Activated CD4-positive, alpha-beta T cell treated with anti-CD3 and anti-CD28 coated beads for 36 hours (primary cell): ENCODE data around the gene MSH2. TPM values are rescaled to one million over a fixed set of nuclear protein-coding genes. Genes with fewer than 3 reads are reported as not detected.

Experiments
- ATAC-seq: fragments of 200-7000 bp; cut with Tn5 transposase; one replicate; pipeline ENCODE4 v1.10.0; 2021; ENCODE audit warnings: mild to moderate bottlenecking, moderate library complexity
- CTCF ChIA-PET: fragments of 350-600 bp; sonication (Branson Sonifier 250); formaldehyde crosslinking; loops from one replicate; lab custom pipeline; 2021; ENCODE audit warnings: antibody characterized with exemption; lab: Charles Lee
- POLR2A ChIA-PET: fragments of 350-600 bp; sonication (Branson Sonifier 250); formaldehyde crosslinking; loops from one replicate; lab custom pipeline; 2021; ENCODE audit warnings: antibody characterized with exemption, inconsistent platforms; lab: Charles Lee
- DNase-seq: peaks from one replicate; pipeline ENCODE4 v3.0.0-alpha.2; 2020
- H3K27ac Mint-ChIP-seq: one replicate; pipeline ENCODE4 v1.8.0; 2021; ENCODE audit warnings: mixed read lengths
- H3K27me3 Mint-ChIP-seq: one replicate; pipeline ENCODE4 v1.8.0; 2021; ENCODE audit warnings: mixed read lengths
- H3K36me3 Mint-ChIP-seq: one replicate; pipeline ENCODE4 v1.8.0; 2021; ENCODE audit warnings: low read depth, mixed read lengths
- H3K4me1 Mint-ChIP-seq: one replicate; pipeline ENCODE4 v1.8.0; 2021; ENCODE audit warnings: mixed read lengths
- H3K4me3 Mint-ChIP-seq: one replicate; pipeline ENCODE4 v1.8.0; 2021; ENCODE audit warnings: mild to moderate bottlenecking, moderate library complexity, mixed read lengths
- H3K9me3 Mint-ChIP-seq: one replicate; pipeline ENCODE4 v1.8.0; 2021; ENCODE audit warnings: low read depth, mixed read lengths
- intact Hi-C, 2 experiments: fragments of 100-400 bp; cut with DNase I in 1 of 2; cut with micrococcal nuclease in 1 of 2; formaldehyde crosslinking; loops; one replicate each; pipeline versions ENCODE4 v1.14.2 to v1.15.1; 2022 to 2024; cut with DNase I, micrococcal nuclease
- total RNA-seq, 2 experiments: library from RNA; stranded (reverse); gene quantifications; one replicate each; pipeline ENCODE4 v1.2.3, GENCODE V29; 2021

MSH2 gene
- total RNA-seq, 2 experiments from 2014 or later, result 61.0 to 65.2 TPM

- no peaks in the 10 kb centered on the region for H3K9me3 Mint-ChIP-seq
- ATAC-seq (no peak), DNase-seq (no peak)
- intact Hi-C loops, result loop anchor here (2.0 to 10.0 kb wide), 3 partner anchors 245 to 387 kb away; partner anchors contain the start of gene FBXO11 (in 1 of the 2)
- no peaks in the 10 kb centered on the region for H3K27me3 Mint-ChIP-seq
- CTCF ChIA-PET, result interaction anchor here (1.2 kb wide), 1 partner anchor 248 kb away, joined by 3 read pairs; no protein-coding TSS in a partner anchor
- peaks cover 16% of the 10 kb centered on the region for H3K4me1 Mint-ChIP-seq
- peak overlapping the region; percentile 60 for H3K27ac Mint-ChIP-seq
- peak overlapping the region; percentile 83 for H3K4me3 Mint-ChIP-seq
- H3K36me3 Mint-ChIP-seq, result peaks cover 2% of the 10 kb centered on the region
- POLR2A ChIA-PET, result no interaction called here
Observed at GRCh38 chr2:47519604-47520301, 116.8 kb downstream of the MSH2 start.

- CTCF ChIA-PET, result interaction anchor here (0.9 to 1.2 kb wide), 2 partner anchors 14 to 247 kb away, joined by 3 read pairs; no protein-coding TSS in a partner anchor
- intact Hi-C loops, result loop anchor here (2.0 to 10.0 kb wide), 3 partner anchors 245 to 387 kb away; partner anchors contain the start of gene FBXO11 (in 1 of the 2)
- H3K27ac Mint-ChIP-seq, result peak overlapping the region; percentile 60
Observed at GRCh38 chr2:47520302-47520630, 117.3 kb downstream of the MSH2 start.

GRCh38 chr2:47520825-47521665, 118.1 kb downstream of the MSH2 start:
- DNase-seq (peak; percentile 87), ATAC-seq (peak; percentile 87)
- Mint-ChIP-seq H3K27me3 (no peaks in the 10 kb centered on the region), H3K27ac (peak overlapping the region; percentile 92), H3K4me1 (peaks cover 16% of the 10 kb centered on the region), H3K4me3 (peak overlapping the region; percentile 83), H3K9me3 (no peaks in the 10 kb centered on the region), H3K36me3 (peaks cover 2% of the 10 kb centered on the region)
- CTCF ChIA-PET, result interaction anchor here (0.7 to 1.7 kb wide), 4 partner anchors 13 to 246 kb away, joined by 3 to 6 read pairs (median 5); no protein-coding TSS in a partner anchor
- POLR2A ChIA-PET, result interaction anchor here (0.6 kb wide), 1 partner anchor 531 kb away, joined by 3 read pairs; no protein-coding TSS in a partner anchor
- intact Hi-C loops, result loop anchor here (1.0 to 10.0 kb wide), 5 partner anchors 118 to 386 kb away; partner anchors contain the start of genes MSH2 (in 2 of the 2) and FBXO11 (in 1 of the 2)

More at GRCh38 chr2:47520302-47520630, 117.3 kb downstream of the MSH2 start:
- peaks cover 2% of the 10 kb centered on the region for H3K36me3 Mint-ChIP-seq
- DNase-seq, result peak; percentile 20
- H3K4me3 Mint-ChIP-seq, result peak overlapping the region; percentile 83
- no peak for ATAC-seq
- peaks cover 16% of the 10 kb centered on the region for H3K4me1 Mint-ChIP-seq
- POLR2A ChIA-PET, result interaction anchor here (0.6 kb wide), 1 partner anchor 531 kb away, joined by 3 read pairs; no protein-coding TSS in a partner anchor
- no peaks in the 10 kb centered on the region for H3K27me3 Mint-ChIP-seq
- H3K9me3 Mint-ChIP-seq, result no peaks in the 10 kb centered on the region

- intact Hi-C loops, result loop anchor here (1.0 to 10.0 kb wide), 5 partner anchors 118 to 385 kb away; partner anchors contain the start of genes MSH2 (in 2 of the 2) and FBXO11 (in 1 of the 2)
- no peak for DNase-seq
- Mint-ChIP-seq H3K27me3 (no peaks in the 10 kb centered on the region), H3K9me3 (no peaks in the 10 kb centered on the region), H3K4me3 (peak overlapping the region; percentile 83), H3K27ac (no peak overlapping the region), H3K4me1 (peaks cover 16% of the 10 kb centered on the region), H3K36me3 (peaks cover 2% of the 10 kb centered on the region)
- no peak for ATAC-seq
- CTCF ChIA-PET, result interaction anchor here (1.4 to 1.7 kb wide), 3 partner anchors 11 to 246 kb away, joined by 3 to 6 read pairs (median 6); no protein-coding TSS in a partner anchor
- POLR2A ChIA-PET, result no interaction called here
Observed at GRCh38 chr2:47521666-47522285, 118.8 kb downstream of the MSH2 start.

- CTCF ChIA-PET, result interaction anchor here (1.2 kb wide), 1 partner anchor 14 kb away, joined by 3 read pairs; no protein-coding TSS in a partner anchor
- Mint-ChIP-seq H3K4me3 (no peak overlapping the region), H3K9me3 (no peaks in the 10 kb centered on the region), H3K27me3 (no peaks in the 10 kb centered on the region), H3K4me1 (peaks cover 10% of the 10 kb centered on the region), H3K27ac (no peak overlapping the region), H3K36me3 (peaks cover 2% of the 10 kb centered on the region)
- no peak for DNase-seq
- ATAC-seq, result no peak
- POLR2A ChIA-PET, result no interaction called here
- intact Hi-C loops, result loop anchor here in 1 of 2 experiments (10.0 kb wide), 1 partner anchor 240 kb away; no protein-coding TSS in a partner anchor
Observed at GRCh38 chr2:47525167-47525566, 122.2 kb downstream of the MSH2 start.

GRCh38 chr2:47528455-47528854, 125.5 kb downstream of the MSH2 start:
- Mint-ChIP-seq H3K4me1 (no peaks in the 10 kb centered on the region), H3K27ac (no peak overlapping the region), H3K36me3 (peaks cover 2% of the 10 kb centered on the region), H3K9me3 (no peaks in the 10 kb centered on the region), H3K4me3 (no peak overlapping the region), H3K27me3 (no peaks in the 10 kb centered on the region)
- POLR2A ChIA-PET, result no interaction called here
- no peak for ATAC-seq
- DNase-seq, result no peak
- CTCF ChIA-PET, result interaction anchor here (0.6 kb wide), 1 partner anchor 401 kb away, joined by 7 read pairs; no protein-coding TSS in a partner anchor
- intact Hi-C loops, result loop anchor here in 1 of 2 experiments (10.0 kb wide), 1 partner anchor 236 kb away; no protein-coding TSS in a partner anchor

GRCh38 chr2:47528874-47529273, 125.9 kb downstream of the MSH2 start:
- H3K27ac Mint-ChIP-seq, result no peak overlapping the region
- POLR2A ChIA-PET, result no interaction called here
- CTCF ChIA-PET, result interaction anchor here (0.6 kb wide), 1 partner anchor 402 kb away, joined by 7 read pairs; no protein-coding TSS in a partner anchor

GRCh38 chr2:47530105-47530760, 127.3 kb downstream of the MSH2 start:
- no peak for DNase-seq
- ChIA-PET CTCF (no interaction called here), POLR2A (no interaction called here)
- intact Hi-C loops, result no loop called here
- Mint-ChIP-seq H3K36me3 (no peaks in the 10 kb centered on the region), H3K27ac (no peak overlapping the region), H3K27me3 (no peaks in the 10 kb centered on the region), H3K9me3 (no peaks in the 10 kb centered on the region), H3K4me3 (no peak overlapping the region), H3K4me1 (peaks cover 5% of the 10 kb centered on the region)
- no peak for ATAC-seq

More at GRCh38 chr2:47528874-47529273, 125.9 kb downstream of the MSH2 start:
- peaks cover 1% of the 10 kb centered on the region for H3K36me3 Mint-ChIP-seq
- H3K4me1 Mint-ChIP-seq, result peaks cover 2% of the 10 kb centered on the region
- DNase-seq (no peak), ATAC-seq (no peak)
- no peaks in the 10 kb centered on the region for H3K9me3 Mint-ChIP-seq
- no peak overlapping the region for H3K4me3 Mint-ChIP-seq
- intact Hi-C loops, result loop anchor here in 1 of 2 experiments (10.0 kb wide), 1 partner anchor 236 kb away; no protein-coding TSS in a partner anchor
- H3K27me3 Mint-ChIP-seq, result no peaks in the 10 kb centered on the region

- no peaks in the 10 kb centered on the region for H3K36me3 Mint-ChIP-seq
- peaks cover 5% of the 10 kb centered on the region for H3K4me1 Mint-ChIP-seq
- POLR2A ChIA-PET, result no interaction called here
Observed at GRCh38 chr2:47531378-47532042, 128.6 kb downstream of the MSH2 start.

More at GRCh38 chr2:47531378-47532042, 128.6 kb downstream of the MSH2 start:
- Mint-ChIP-seq H3K9me3 (no peaks in the 10 kb centered on the region), H3K4me3 (no peak overlapping the region), H3K27ac (no peak overlapping the region), H3K27me3 (no peaks in the 10 kb centered on the region)
- no peak for DNase-seq
- intact Hi-C loops, result no loop called here
- no peak for ATAC-seq
- CTCF ChIA-PET, result interaction anchor here (1.0 kb wide), 1 partner anchor 188 kb away, joined by 5 read pairs; no protein-coding TSS in a partner anchor
